Skeletal muscle cell (primary cell): Measurements from ENCODE around the gene PCED1B.
A peak's percentile ranks its signal among the peaks of the same experiment; 100 is the strongest.
"Not testable (repeated sequence)": the region's sequence is repeated elsewhere in the genome, so short reads cannot be mapped to it uniquely, and the experiment has no call there.

Source experiments
- DNase-seq: peaks from one replicate; pipeline ENCODE4 v3.0.0-alpha.2; 2010; ENCODE audit warnings: low read depth
- H3K4me3 ChIP-seq: 2 replicates; pipeline ENCODE4 v1.5.1; 2011; ENCODE audit warnings: low read depth, mild to moderate bottlenecking, control low read depth, low read length, moderate library complexity

Gene PCED1B, protein sequence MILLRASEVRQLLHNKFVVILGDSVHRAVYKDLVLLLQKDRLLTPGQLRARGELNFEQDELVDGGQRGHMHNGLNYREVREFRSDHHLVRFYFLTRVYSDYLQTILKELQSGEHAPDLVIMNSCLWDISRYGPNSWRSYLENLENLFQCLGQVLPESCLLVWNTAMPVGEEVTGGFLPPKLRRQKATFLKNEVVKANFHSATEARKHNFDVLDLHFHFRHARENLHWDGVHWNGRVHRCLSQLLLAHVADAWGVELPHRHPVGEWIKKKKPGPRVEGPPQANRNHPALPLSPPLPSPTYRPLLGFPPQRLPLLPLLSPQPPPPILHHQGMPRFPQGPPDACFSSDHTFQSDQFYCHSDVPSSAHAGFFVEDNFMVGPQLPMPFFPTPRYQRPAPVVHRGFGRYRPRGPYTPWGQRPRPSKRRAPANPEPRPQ

GRCh38 chr12:47079468-47079980 is at the start of gene PCED1B, which contains the start of gene AMIGO2:
PCED1B (plus strand) TSS chr12:47079621; CDS start chr12:47235064, 155,443 bp downstream.
AMIGO2 (minus strand) TSS chr12:47079959; CDS start chr12:47079002, 957 bp downstream.
- DNase-seq, result no peak
- peak within 1 kb of the TSS; percentile 73 for H3K4me3 ChIP-seq

GRCh38 chr12:47029903-47030302 is 49.5 kb upstream of the PCED1B start:
- no peak for DNase-seq
- H3K4me3 ChIP-seq, result no peak overlapping the region

GRCh38 chr12:47032644-47033043 is 46.8 kb upstream of the PCED1B start:
- no peak overlapping the region for H3K4me3 ChIP-seq
- DNase-seq, result no peak

- H3K4me3 ChIP-seq, result no peak overlapping the region
- no peak for DNase-seq
These were observed 46.3 kb upstream of the PCED1B start for GRCh38 chr12:47033081-47033480.

- H3K4me3 ChIP-seq, result no peak overlapping the region
- no peak for DNase-seq
These were observed 45.4 kb upstream of the PCED1B start for GRCh38 chr12:47033789-47034555.

DNA sequence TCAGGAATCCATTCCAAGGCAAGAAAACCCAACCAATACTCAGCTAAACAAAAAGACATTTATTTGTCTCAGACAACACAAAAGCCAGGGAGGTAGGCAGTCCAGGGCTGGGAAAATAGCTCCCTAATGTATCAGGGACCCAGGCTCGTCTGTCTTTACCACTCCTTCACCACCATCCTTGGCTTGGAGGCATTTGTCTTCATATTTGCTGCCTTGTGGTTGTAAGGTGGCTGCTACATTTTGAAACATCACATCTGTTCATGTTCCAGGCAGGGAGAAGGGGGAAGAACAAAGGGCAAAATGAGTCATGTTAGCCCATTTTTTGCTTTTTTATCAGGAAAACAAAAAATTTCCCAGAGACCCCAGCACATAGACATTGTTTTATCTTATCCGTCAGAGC is 44.8 kb upstream of the PCED1B start:
- no peak overlapping the region for H3K4me3 ChIP-seq
- no peak for DNase-seq

DNA sequence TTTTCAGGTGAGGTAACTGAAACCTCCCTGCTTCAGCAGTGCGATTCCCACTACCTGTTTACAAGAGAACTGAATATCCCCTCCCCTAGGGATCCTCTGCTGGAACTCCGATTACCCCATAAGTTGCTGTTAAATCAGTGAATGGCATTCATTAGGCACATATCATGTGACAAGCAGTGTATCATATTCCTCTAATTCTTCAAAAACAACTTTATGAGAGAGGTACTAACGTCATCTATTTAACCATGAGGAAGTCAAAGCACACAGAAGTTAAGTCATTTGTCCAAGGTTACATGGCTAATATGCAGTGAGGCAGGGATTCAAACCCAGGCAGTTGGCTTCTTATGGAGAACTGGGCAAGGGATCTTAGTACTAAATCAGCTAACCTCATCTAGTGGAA is 43.9 kb upstream of the PCED1B start:
- no peak for DNase-seq
- no peak overlapping the region for H3K4me3 ChIP-seq

DNA sequence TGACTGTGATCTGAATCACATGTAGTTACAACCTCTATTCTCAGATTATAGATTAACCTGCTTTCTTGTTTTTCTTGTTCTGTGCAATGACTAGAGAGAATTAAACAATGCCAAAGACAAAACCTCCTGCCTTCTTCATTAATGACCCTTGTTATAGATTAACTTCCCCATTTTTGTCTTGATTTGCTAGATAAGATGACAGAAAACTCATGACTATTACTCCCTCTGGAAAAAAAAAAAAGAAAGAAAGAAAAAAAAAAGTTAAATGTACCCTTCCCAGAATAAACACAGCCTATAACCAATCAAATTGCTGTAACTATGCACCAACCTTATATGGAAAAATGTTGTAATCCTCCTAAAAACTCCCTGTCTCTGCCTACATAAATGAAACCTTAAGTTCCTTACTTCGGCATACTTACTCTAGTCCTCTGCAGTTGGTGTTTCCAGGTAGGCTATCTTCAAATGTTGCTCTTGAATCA is 41.1 kb upstream of the PCED1B start:
- no peak overlapping the region for H3K4me3 ChIP-seq
- DNase-seq, result no peak

DNA sequence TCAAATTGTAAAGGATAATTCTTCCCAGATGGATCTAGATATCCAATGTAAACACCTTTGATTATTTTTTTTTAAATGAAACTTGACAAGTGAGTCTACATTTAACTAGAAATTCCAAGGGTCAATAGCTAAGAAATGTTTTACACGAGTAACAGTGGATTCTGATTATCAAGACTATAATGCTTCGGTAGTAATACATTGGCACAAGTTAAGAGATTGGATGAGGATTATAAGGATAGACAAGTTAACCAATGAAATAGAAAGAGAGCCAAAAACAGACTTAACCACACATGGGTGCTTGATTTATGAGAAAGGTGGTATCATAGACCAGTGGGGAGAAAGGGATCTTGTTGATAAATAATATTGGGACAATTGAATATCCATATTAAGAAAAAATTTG is 40.3 kb upstream of the PCED1B start:
- H3K4me3 ChIP-seq, result no peak overlapping the region
- DNase-seq, result no peak

GRCh38 chr12:47039756-47040155 is 39.7 kb upstream of the PCED1B start:
- no peak for DNase-seq
- no peak overlapping the region for H3K4me3 ChIP-seq

DNA sequence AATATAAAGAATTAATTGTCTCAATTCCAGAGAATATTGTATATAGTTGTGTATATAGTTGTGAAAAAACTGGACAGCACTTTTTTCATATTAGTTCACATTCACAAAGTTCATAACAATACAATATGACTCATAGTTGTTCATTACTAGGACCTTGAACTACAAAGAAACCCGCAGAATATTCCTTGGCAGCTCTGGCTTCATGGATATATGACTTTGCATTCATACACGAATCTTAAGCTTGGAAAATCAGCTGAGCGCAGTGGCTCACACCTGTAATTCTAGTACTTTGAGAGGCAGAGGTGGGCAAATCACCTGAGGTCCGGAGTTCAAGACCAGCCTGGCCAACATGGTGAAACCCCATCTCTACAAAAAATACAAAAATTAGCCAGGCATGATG is 38.1 kb upstream of the PCED1B start:
- no peak for DNase-seq
- no peak overlapping the region for H3K4me3 ChIP-seq

DNA sequence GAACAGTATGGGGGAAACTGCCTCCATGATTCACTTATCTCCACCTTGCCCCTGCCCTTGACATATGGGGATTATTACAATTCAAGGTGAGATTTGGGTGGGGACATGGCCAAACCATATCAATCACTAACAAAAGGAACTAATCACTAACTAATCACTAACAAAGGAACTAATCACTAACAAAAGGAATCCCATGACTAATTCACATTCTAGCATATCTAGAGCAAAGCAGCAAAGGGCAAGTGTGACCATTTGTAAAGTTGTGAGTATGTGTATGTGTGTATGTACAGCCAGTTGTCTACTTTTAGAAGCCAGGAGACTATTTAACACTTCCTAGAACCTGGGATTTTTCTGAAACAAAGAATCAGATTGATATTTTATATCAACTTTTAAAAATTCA is 30.9 kb upstream of the PCED1B start:
- DNase-seq, result no peak
- no peak overlapping the region for H3K4me3 ChIP-seq

DNA sequence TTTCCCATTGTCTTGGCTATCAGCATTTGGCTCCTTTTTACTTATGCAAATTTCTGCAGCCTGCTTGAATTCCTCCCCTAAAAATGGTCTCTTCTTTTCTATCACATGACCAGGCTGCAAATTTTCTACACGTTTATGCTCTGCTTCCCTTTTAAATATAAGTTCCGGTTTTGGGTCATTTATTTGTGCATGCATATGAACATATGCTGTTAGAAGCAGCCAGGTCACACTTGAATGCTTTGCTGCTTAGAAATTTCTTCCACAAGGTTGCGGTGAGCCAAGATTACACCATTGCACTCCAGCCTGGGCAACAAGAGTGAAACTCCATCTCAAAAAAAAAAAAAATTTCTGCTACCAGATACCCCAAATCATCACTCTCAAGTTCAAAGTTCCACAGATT is 28.1 kb upstream of the PCED1B start:
- DNase-seq, H3K4me3 ChIP-seq: not testable (repeated sequence)

GRCh38 chr12:47052274-47052673 is 27.1 kb upstream of the PCED1B start:
- no peak for DNase-seq
- H3K4me3 ChIP-seq, result no peak overlapping the region

GRCh38 chr12:47053961-47054360 is 25.5 kb upstream of the PCED1B start:
- DNase-seq, result no peak
- H3K4me3 ChIP-seq, result no peak overlapping the region

DNA sequence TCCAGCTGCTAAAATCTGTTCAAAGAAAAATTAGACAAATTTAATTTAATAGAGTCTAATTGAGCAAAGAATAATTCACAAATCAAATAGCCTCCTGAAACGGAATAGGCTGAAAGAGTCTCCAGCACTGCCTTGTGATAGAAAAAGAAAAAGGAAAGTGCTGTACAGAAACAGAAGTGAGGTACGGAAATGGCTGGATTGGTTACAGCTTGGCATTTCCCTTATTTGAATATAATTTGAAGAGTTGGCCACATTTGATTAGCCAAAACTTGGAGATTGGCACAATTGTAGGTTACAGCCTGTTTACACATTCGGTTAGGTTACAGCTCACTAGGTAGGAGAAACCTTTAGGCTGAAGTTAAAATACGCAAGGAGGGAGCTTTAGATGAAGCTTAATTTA is 24.8 kb upstream of the PCED1B start:
- DNase-seq, result no peak
- no peak overlapping the region for H3K4me3 ChIP-seq

DNA sequence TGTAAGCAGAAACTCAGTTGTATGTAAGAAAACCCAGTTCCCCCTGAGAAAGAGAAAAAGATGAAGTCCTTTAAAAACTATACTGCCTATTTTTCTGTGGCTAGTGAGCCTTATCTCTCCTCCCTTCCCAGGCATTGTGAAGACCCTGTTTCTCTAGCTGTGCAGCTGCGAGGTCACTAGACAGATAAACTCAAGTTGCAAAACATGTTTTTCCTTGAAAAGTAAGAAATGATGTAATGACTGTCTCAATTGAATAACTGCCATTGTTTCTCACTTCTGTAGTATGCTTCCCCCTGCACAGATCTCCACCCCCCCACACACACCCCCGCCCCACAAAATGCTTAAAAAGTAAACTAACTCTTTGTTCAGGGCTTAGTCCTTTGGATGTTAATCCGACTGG is 23.6 kb upstream of the PCED1B start:
- DNase-seq, H3K4me3 ChIP-seq: not testable (repeated sequence)

GRCh38 chr12:47056944-47057343 is 22.5 kb upstream of the PCED1B start:
- not testable (repeated sequence) for DNase-seq

DNA sequence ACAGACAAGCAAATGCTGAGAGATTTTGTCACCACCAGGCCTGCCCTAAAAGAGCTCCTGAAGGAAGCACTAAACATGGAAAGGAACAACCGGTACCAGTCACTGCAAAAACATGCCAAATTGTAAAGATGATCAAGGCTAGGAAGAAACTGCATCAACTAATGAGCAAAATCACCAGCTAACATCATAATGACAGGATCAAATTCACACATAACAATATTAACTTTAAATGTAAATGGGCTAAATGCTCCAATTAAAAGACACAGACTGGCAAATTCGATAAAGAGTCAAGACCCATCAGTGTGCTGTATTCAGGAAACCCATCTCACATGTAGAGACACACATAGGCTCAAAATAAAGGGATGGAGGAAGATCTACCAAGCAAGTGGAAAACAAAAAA is 20.8 kb upstream of the PCED1B start:
- H3K4me3 ChIP-seq, DNase-seq: not testable (repeated sequence)

More at GRCh38 chr12:47056944-47057343, 22.5 kb upstream of the PCED1B start:
- H3K4me3 ChIP-seq, result not testable (repeated sequence)

DNA sequence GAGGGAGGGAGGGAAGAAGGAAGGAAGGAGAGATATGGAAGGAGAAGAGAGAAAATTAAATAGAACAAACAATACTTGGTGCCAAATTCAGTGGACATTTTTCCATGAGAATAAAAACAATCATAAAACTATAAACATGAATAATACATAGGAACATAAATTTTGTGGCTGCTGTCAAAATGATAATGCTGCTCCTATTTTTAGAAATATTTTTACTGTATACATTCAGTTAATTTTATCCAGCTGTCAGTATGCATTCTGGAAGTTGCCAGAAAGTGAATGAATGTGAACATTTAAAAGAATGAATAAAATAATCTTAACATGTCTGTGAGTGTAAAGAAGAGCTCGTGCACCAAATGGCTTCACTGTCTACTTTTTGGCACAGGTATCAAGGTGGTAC is 13.9 kb upstream of the PCED1B start:
- H3K4me3 ChIP-seq, result no peak overlapping the region
- no peak for DNase-seq
